ENCODE results near the gene KLHL1. TPM values are rescaled to one million over a fixed set of nuclear protein-coding genes. Genes with fewer than 3 reads are reported as not detected.

Gene KLHL1
- total RNA-seq, 1 donor from 2014 or later: not detected

DNA sequence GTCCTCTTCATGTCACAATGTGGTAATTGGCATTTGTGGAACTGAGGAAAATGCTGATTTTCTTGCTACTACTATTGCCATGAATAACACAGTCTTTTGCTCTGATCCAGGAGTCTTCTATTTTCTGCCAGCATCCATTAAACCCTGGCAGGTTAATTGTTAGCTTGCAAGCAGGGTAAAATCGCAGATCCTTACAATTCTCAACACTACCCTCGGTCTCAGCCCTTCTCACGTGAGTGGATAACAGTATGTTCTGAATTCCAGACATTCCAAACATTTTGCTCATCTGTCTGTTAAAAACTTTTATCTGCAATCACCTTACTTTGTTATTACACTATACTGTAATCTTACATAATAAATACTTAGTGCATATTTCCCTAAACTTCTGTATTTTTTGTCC lies 251.9 kb downstream of the KLHL1 start:
- peak; percentile 72 for DNase-seq (ENCODE audit: low read depth)
- no peak overlapping the region for H3K4me3 ChIP-seq (ENCODE audit: low read depth, low read length)
- TF ChIP-seq, protein P1, sequence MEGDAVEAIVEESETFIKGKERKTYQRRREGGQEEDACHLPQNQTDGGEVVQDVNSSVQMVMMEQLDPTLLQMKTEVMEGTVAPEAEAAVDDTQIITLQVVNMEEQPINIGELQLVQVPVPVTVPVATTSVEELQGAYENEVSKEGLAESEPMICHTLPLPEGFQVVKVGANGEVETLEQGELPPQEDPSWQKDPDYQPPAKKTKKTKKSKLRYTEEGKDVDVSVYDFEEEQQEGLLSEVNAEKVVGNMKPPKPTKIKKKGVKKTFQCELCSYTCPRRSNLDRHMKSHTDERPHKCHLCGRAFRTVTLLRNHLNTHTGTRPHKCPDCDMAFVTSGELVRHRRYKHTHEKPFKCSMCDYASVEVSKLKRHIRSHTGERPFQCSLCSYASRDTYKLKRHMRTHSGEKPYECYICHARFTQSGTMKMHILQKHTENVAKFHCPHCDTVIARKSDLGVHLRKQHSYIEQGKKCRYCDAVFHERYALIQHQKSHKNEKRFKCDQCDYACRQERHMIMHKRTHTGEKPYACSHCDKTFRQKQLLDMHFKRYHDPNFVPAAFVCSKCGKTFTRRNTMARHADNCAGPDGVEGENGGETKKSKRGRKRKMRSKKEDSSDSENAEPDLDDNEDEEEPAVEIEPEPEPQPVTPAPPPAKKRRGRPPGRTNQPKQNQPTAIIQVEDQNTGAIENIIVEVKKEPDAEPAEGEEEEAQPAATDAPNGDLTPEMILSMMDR (conservative IDR thresholded peaks at IDR 0.05; ENCODE audit: low read depth, low read length): no peak

DNA sequence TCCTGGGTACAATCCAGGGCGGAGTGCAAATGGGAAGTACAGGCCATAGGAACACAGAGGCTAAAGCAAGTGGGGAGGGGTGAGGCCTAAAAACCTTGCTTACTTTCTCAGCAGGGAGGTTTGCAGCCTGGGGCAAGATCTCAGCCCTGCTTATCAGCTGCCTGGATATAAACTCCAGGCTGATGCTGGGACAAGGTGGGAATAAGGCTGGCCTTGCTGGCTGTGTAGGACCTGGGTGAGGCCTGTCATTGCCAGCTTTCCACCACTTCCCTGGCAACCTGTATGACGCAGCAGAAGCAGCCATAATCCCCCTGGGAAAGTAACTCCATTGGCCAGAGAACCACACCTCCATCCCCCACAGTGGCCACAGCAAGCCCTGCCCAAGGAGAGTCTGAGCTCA lies 279.7 kb downstream of the KLHL1 start:
- no peak for DNase-seq (ENCODE audit: low read depth)
- no peak overlapping the region for H3K4me3 ChIP-seq (ENCODE audit: low read depth, low read length)
- TF ChIP-seq, protein P1 (conservative IDR thresholded peaks at IDR 0.05; ENCODE audit: low read depth, low read length): no peak

DNA sequence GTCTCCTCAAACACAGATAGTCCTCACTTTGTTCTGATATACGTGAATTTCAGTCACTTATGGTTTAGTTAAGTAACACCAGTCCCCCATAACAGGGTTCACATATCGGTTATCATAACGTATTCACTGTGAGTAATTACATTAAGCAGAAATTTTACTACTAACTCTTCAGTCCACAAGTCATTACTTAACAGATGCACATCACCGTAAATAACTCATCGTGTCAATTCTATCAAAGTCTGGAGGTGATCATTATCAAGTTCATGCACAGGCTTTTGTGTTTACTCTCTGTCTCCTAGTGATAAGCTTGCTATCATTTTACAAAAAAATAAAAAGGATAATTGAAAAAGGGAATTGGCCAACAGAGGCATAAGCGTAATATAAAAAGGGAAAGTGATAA lies 288.1 kb downstream of the KLHL1 start:
- TF ChIP-seq, protein P1 (conservative IDR thresholded peaks at IDR 0.05; ENCODE audit: low read depth, low read length): no peak
- DNase-seq (ENCODE audit: low read depth): no peak
- H3K4me3 ChIP-seq (ENCODE audit: low read depth, low read length): no peak overlapping the region

DNA sequence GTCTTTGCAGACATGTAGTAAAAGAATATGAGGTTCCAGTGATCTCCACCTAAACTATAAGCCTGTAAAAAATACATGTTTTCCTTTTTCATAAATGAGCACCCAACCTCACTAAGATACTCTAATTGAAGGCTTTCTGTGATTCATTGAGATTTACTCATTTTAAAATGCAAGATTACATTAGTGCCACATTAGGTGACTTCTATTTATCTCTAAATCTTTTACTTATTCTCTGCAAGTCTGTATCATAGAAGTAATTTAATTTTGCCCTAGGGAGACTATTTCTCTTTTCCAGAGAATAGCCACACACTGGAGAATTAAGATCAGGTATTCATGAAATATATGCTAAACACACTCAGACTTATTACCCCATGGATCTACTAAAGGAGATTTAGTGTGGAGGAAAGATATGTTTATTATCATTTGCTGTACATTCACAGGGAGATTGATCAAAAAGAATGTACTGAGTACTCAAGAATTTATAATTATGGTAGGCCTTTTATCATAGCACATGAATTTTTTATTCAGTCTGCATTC lies 290.9 kb downstream of the KLHL1 start:
- DNase-seq (ENCODE audit: low read depth): no peak
- TF ChIP-seq, protein P1 (conservative IDR thresholded peaks at IDR 0.05; ENCODE audit: low read depth, low read length): no peak
- no peak overlapping the region for H3K4me3 ChIP-seq (ENCODE audit: low read depth, low read length)

DNA sequence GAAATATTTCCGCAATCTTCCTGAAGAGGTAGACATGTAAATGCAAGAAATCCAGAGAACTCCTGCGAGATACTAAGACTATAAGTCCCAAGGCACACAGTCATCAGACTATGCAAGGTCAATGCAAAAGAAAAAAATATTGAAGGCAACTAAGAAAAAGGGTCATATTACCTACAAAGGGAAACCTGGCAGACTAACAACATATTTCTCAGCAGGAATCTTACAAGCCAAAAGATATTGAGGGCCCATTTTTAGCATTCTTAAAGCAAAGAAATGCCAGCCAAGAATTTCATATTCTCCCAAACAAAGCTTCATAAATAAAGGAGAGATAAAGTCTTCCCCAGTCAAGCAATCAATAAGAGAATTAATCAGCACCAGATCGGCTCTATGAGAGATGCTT lies 299.1 kb downstream of the KLHL1 start:
- DNase-seq (ENCODE audit: low read depth): no peak
- TF ChIP-seq, protein P1 (conservative IDR thresholded peaks at IDR 0.05; ENCODE audit: low read depth, low read length): no peak
- no peak overlapping the region for H3K4me3 ChIP-seq (ENCODE audit: low read depth, low read length)

DNA sequence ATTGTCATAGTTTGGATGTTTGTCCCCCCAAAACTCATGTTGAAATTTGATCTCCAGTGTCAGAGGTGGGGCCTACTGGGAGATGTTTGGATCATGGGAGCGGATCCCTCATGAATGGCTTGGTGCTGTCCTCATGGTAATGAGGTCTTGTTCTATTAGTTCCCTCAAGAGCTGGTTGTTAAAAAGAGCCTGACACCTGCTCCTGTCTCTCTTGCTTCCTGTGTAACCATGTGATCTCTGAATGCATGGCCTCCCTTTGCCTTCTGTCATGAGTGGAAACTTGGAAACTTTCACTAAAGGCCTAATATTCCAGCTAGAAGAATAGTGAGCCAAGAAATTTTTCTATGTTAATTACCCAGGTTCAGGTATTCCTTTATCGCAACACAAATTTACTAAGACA lies 312.0 kb downstream of the KLHL1 start:
- no peak for DNase-seq (ENCODE audit: low read depth)
- TF ChIP-seq, protein P1 (conservative IDR thresholded peaks at IDR 0.05; ENCODE audit: low read depth, low read length): no peak
- no peak overlapping the region for H3K4me3 ChIP-seq (ENCODE audit: low read depth, low read length)

DNA sequence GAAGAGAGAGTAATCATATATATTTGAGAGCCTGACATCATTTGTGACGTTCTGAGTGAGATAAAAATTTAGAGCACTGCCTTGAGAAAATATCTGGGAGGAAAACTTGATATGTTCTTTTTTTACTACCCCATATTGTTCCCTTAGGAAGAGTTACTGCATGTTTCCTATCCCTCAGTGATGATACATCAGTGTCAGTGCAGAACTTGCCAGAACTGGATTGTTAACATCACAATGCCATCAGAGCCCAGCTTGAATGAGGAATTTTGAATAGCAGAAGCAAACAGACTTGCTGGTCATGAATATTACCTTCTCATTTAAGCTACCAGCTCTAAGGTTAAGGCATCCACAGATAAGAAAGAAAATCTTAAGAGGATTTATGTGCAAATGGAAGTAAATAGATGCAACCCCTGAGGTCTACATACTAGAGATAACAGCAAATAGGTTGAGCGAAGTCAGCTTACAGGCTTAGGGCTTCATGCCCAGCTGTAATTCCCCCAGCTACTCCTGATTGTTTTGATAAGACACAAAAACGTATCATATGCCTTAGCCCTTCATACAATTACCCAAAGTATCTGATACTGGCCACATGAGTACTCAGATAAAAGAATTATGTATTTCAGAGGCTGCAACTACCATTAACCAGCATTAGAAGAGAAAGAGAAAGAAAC lies 314.3 kb downstream of the KLHL1 start:
- H3K4me3 ChIP-seq (ENCODE audit: low read depth, low read length): no peak overlapping the region
- TF ChIP-seq, protein P1 (conservative IDR thresholded peaks at IDR 0.05; ENCODE audit: low read depth, low read length): no peak
- DNase-seq (ENCODE audit: low read depth): no peak
